H1 (cell line): ENCODE data around the gene TSPAN1. TPM values are rescaled to one million over a fixed set of nuclear protein-coding genes. Genes with fewer than 3 reads are reported as not detected.

Experiments used
- CTCF ChIA-PET: fragments of 300-600 bp; sonication (Branson Sonifier 250); formaldehyde crosslinking; loops from one replicate; lab custom pipeline; 2021; ENCODE audit not compliant: partially characterized antibody; lab: Charles Lee
- POLR2A ChIA-PET: fragments of 300-600 bp; sonication (Branson Sonifier 250); formaldehyde crosslinking; loops from one replicate; lab custom pipeline; 2021; ENCODE audit warnings: inconsistent platforms; ENCODE audit not compliant: partially characterized antibody; lab: Charles Lee
- DNase-seq, 2 experiments: peaks; one replicate each; pipeline versions ENCODE4 v3.0.0 to v3.0.0-alpha.2; 2010 to 2022; ENCODE audit warnings: low spot score in 2 of 2, low read depth in 1 of 2, mixed read lengths in 1 of 2
- FAIRE-seq: peaks from 2 replicates; lab custom pipeline; 2011; peaks lifted over from hg19 to GRCh38; lab: Jason Lieb, UNC
- H2AFZ ChIP-seq: 2 replicates; pipeline ENCODE4 v1.8.1; 2012; ENCODE audit warnings: low read length, inconsistent platforms
- H2AK5ac ChIP-seq: 2 replicates; pipeline ENCODE4 v1.6.1; 2013; ENCODE audit warnings: low read depth, low read length
- H2BK120ac ChIP-seq: replicated peaks from 2 replicates; pipeline ENCODE3; 2013; ENCODE audit warnings: low read depth, low read length, inconsistent platforms
- H2BK12ac ChIP-seq: 2 replicates; pipeline ENCODE4 v1.6.1; 2013; ENCODE audit warnings: low read depth, low read length
- H2BK15ac ChIP-seq: 2 replicates; pipeline ENCODE4 v1.6.1; 2013; ENCODE audit warnings: low read length
- H2BK20ac ChIP-seq: 2 replicates; pipeline ENCODE4 v1.6.1; 2013; ENCODE audit warnings: low read length
- H2BK5ac ChIP-seq: 2 replicates; pipeline ENCODE4 v1.6.1; 2013; ENCODE audit warnings: low read depth, low read length
- H3K14ac ChIP-seq: 2 replicates; pipeline ENCODE4 v1.6.1; 2013; ENCODE audit warnings: inconsistent platforms; ENCODE audit not compliant: insufficient read length
- H3K18ac ChIP-seq: 2 replicates; pipeline ENCODE4 v1.6.1; 2013; ENCODE audit warnings: low read length; ENCODE audit errors: extremely low read depth
- H3K23ac ChIP-seq: 2 replicates; pipeline ENCODE4 v1.6.1; 2013; ENCODE audit warnings: inconsistent platforms; ENCODE audit not compliant: insufficient read length
- H3K23me2 ChIP-seq: 2 replicates; pipeline ENCODE4 v1.6.1; 2013; ENCODE audit warnings: low read depth, low read length
- H3K27ac ChIP-seq: 2 replicates; pipeline ENCODE4 v1.6.1; 2011; ENCODE audit warnings: low read depth, low read length, inconsistent platforms
- H3K27me3 ChIP-seq, 4 experiments: replicated peaks in 1 of 4; 1 replicate in 1 of 4; 2 replicates in 3 of 4; pipeline versions ENCODE4 v1.6.1 to v1.8.1; 2011 to 2013; ENCODE audit warnings: low read length in 3 of 4, mild to moderate bottlenecking in 3 of 4, inconsistent platforms in 2 of 4, mixed read lengths in 2 of 4, moderate library complexity in 1 of 4; ENCODE audit not compliant: control insufficient read depth in 3 of 4, insufficient read depth in 3 of 4; ENCODE audit errors: extremely low read depth in 1 of 4
- H3K36me3 ChIP-seq, 4 experiments: 2 replicates each; pipeline versions ENCODE4 v1.6.1 to v1.8.1; 2011 to 2013; ENCODE audit warnings: mild to moderate bottlenecking in 4 of 4, low read length in 3 of 4, moderate library complexity in 2 of 4, control low read depth in 1 of 4, inconsistent platforms in 1 of 4; ENCODE audit not compliant: insufficient read depth in 4 of 4, control insufficient read depth in 2 of 4
- H3K4ac ChIP-seq: replicated peaks from 2 replicates; pipeline ENCODE3; 2013; ENCODE audit warnings: low read length, low read depth, mixed read lengths, inconsistent platforms; ENCODE audit not compliant: insufficient read length
- H3K4me1 ChIP-seq, 4 experiments: replicated peaks in 1 of 4; 1 replicate in 1 of 4; 2 replicates in 3 of 4; pipeline versions ENCODE4 v1.6.1 to v1.8.1; 2011 to 2013; ENCODE audit warnings: low read length in 3 of 4, inconsistent platforms in 2 of 4, mixed read lengths in 1 of 4; ENCODE audit not compliant: insufficient read depth in 4 of 4, control insufficient read depth in 3 of 4
- H3K4me2 ChIP-seq, 2 experiments: 2 replicates each; pipeline versions ENCODE4 v1.6.1 to v1.8.1; 2011 to 2013; ENCODE audit warnings: low read depth in 2 of 2, low read length in 2 of 2, control low read depth in 1 of 2, inconsistent platforms in 1 of 2, mild to moderate bottlenecking in 1 of 2; ENCODE audit not compliant: insufficient read depth in 1 of 2
- H3K4me3 ChIP-seq, 4 experiments: fragments of 200-600, 300-600 bp in 1 of 4; sonication (generic), shearing (Covaris generic), sonication (Bioruptor Twin) in 1 of 4; 2 replicates each; pipeline versions ENCODE4 v1.5.1 to v1.8.1; 2011 to 2016; ENCODE audit warnings: low read length in 4 of 4, low read depth in 3 of 4, control low read depth in 2 of 4, inconsistent platforms in 2 of 4, mild to moderate bottlenecking in 2 of 4, mixed read lengths in 1 of 4, moderate library complexity in 1 of 4; ENCODE audit not compliant: insufficient read depth in 2 of 4; ENCODE audit errors: extremely low read depth in 1 of 4
- H3K56ac ChIP-seq: replicated peaks from 2 replicates; pipeline ENCODE3; 2013; ENCODE audit warnings: low read depth, mild to moderate bottlenecking, mixed read lengths, low read length, inconsistent platforms; ENCODE audit not compliant: insufficient read length
- H3K79me1 ChIP-seq: 2 replicates; pipeline ENCODE4 v1.6.1; 2013; ENCODE audit warnings: low read depth, low read length, control low read depth
- H3K79me2 ChIP-seq, 2 experiments: 2 replicates each; pipeline versions ENCODE4 v1.6.1 to v1.8.1; 2012 to 2013; ENCODE audit warnings: low read length in 2 of 2, mild to moderate bottlenecking in 2 of 2, inconsistent platforms in 1 of 2; ENCODE audit not compliant: insufficient read depth in 2 of 2, control insufficient read depth in 1 of 2
- H3K9ac ChIP-seq, 4 experiments: replicated peaks in 1 of 4; 1 replicate in 1 of 4; 2 replicates in 3 of 4; pipeline versions ENCODE4 v1.6.1 to v1.8.1; 2011 to 2013; ENCODE audit warnings: low read depth in 3 of 4, low read length in 3 of 4, control low read depth in 2 of 4, mild to moderate bottlenecking in 2 of 4, moderate library complexity in 2 of 4, inconsistent platforms in 1 of 4; ENCODE audit errors: extremely low read depth in 1 of 4
- H3K9me3 ChIP-seq, 2 experiments: 2 replicates each; pipeline versions ENCODE4 v1.6.1 to v1.8.1; 2012 to 2013; ENCODE audit warnings: mild to moderate bottlenecking in 2 of 2, moderate library complexity in 2 of 2, control low read depth in 1 of 2, inconsistent platforms in 1 of 2, low read depth in 1 of 2, low read length in 1 of 2, mixed read lengths in 1 of 2; ENCODE audit not compliant: insufficient read depth in 2 of 2
- H4K20me1 ChIP-seq, 2 experiments: replicated peaks in 1 of 2; 2 replicates each; pipeline versions ENCODE3 to v1.8.1; 2011 to 2013; ENCODE audit warnings: inconsistent platforms in 2 of 2, low read length in 2 of 2, mild to moderate bottlenecking in 1 of 2; ENCODE audit not compliant: insufficient read depth in 2 of 2, control insufficient read depth in 1 of 2
- H4K5ac ChIP-seq: 2 replicates; pipeline ENCODE4 v1.6.1; 2013; ENCODE audit warnings: low read length, low read depth, mixed read lengths, inconsistent platforms; ENCODE audit not compliant: insufficient read length
- H4K8ac ChIP-seq: 2 replicates; pipeline ENCODE4 v1.8.0; 2013; ENCODE audit warnings: mild to moderate bottlenecking, moderate library complexity, low read length, inconsistent platforms; ENCODE audit not compliant: insufficient read depth; ENCODE audit errors: extremely low read depth
- H4K91ac ChIP-seq: replicated peaks from 2 replicates; pipeline ENCODE3; 2013; ENCODE audit warnings: low read length, mixed read lengths, inconsistent platforms; ENCODE audit not compliant: insufficient read length
- CREB1 ChIP-seq: IDR thresholded peaks from 2 replicates; pipeline ENCODE4 v1.6.1; 2012; ENCODE audit warnings: inconsistent platforms
- GABPA ChIP-seq: IDR thresholded peaks from 2 replicates; pipeline ENCODE4 v1.6.1; 2011; ENCODE audit warnings: mild to moderate bottlenecking, low read length, moderate library complexity, borderline replicate concordance; ENCODE audit not compliant: insufficient read depth
- KDM1A ChIP-seq: fragments of 200-600, 300-600 bp; sonication (generic); IDR thresholded peaks from 2 replicates; pipeline ENCODE4 v1.7.1; 2016; ENCODE audit warnings: mild to moderate bottlenecking, low read length, borderline replicate concordance
- NANOG ChIP-seq: IDR thresholded peaks from 2 replicates; pipeline ENCODE4 v1.6.1; 2011; ENCODE audit warnings: low read length, low read depth, mild to moderate bottlenecking, inconsistent platforms; ENCODE audit not compliant: insufficient read depth, poor library complexity, severe bottlenecking
- RAD21 ChIP-seq, 2 experiments: IDR thresholded peaks in 1 of 2; conservative IDR thresholded peaks in 1 of 2; 2 replicates each; pipeline ENCODE4 v1.6.1; 2011; ENCODE audit warnings: low read depth in 2 of 2, low read length in 2 of 2, improper control_type of control experiment in 1 of 2, inconsistent platforms in 1 of 2, mild to moderate bottlenecking in 1 of 2, moderate library complexity in 1 of 2
- RBBP5 ChIP-seq: IDR thresholded peaks from 2 replicates; pipeline ENCODE4 v1.7.1; 2012; ENCODE audit warnings: low read depth, mild to moderate bottlenecking, inconsistent platforms, low read length, moderate library complexity, borderline replicate concordance
- RNF2 ChIP-seq: fragments of 200-900, 300-1000 bp; sonication (generic); IDR thresholded peaks from 2 replicates; pipeline ENCODE4 v1.7.1; 2016; ENCODE audit warnings: borderline replicate concordance, low read depth, mild to moderate bottlenecking, antibody characterized with exemption, low read length; ENCODE audit not compliant: poor library complexity, severe bottlenecking; ENCODE audit errors: missing control alignments
- SIRT6 ChIP-seq: IDR thresholded peaks from one replicate; pipeline ENCODE4 v1.7.1; 2012; ENCODE audit warnings: low read length, inconsistent platforms
- TEAD4 ChIP-seq: IDR thresholded peaks from 2 replicates; pipeline ENCODE4 v1.6.1; 2012; ENCODE audit warnings: low read depth, low read length, inconsistent platforms, mixed read lengths
- USF2 ChIP-seq: IDR thresholded peaks from 2 replicates; pipeline ENCODE4 v1.6.1; 2011; ENCODE audit warnings: low read length, improper control_type of control experiment
- WGBS, 2 experiments: shearing (Covaris generic) in 1 of 2; methylation state at CpG; one replicate each; pipeline versions ENCODE4 v1.1.6 to v1.1.7; 2013 to 2015; ENCODE audit warnings: low lambda C conversion rate in 2 of 2, mixed read lengths in 2 of 2, inconsistent platforms in 1 of 2, low coverage in 1 of 2, missing lambda C conversion rate in 1 of 2; ENCODE audit not compliant: insufficient replicate concordance in 2 of 2, insufficient coverage in 1 of 2, insufficient read length in 1 of 2; ENCODE audit errors: extremely low coverage in 1 of 2, missing lambda C conversion rate in 1 of 2; 5-methylcytosine and 5-hydroxymethylcytosine counted together
- polyA plus RNA-seq, 7 experiments: library from polyadenylated mRNA; depleted of rRNA in 3 of 7; stranded (reverse) in 5 of 7; unstranded in 2 of 7; fragments of >200 nt in 5 of 7; fragments of 200-250 nt in 2 of 7; gene quantifications; 1 replicate in 5 of 7; 2 replicates in 1 of 7; 4 replicates in 1 of 7; pipeline versions ENCODE4 v1.2.1 to v1.2.3, GENCODE V29; 2011 to 2013; ENCODE audit warnings: missing spikeins in 2 of 7, mixed read lengths in 2 of 7
- total RNA-seq: library from RNA; stranded (reverse); fragmentation: NEBNext Ultra II Directional; extraction: Animal tissue kit (Norgen Biotek cat#: 25700); gene quantifications from 2 replicates; pipeline ENCODE4 v1.2.1, GENCODE V29; 2021

The TSPAN1 gene
- total and polyA plus RNA-seq, 2 of the 8 experiments (the other 6 are each of a cell fraction or from before 2014, with no cell fraction given), result 0.05 TPM; not detected in 1

- peaks cover 0 to 3% of the 10 kb centered on the region in 2 experiments for H4K20me1 ChIP-seq
Measured at GRCh38 chr1:46130121-46130520, 44.8 kb upstream of the TSPAN1 start.

More at GRCh38 chr1:46130121-46130520, 44.8 kb upstream of the TSPAN1 start:
- H2AFZ ChIP-seq, result no peak overlapping the region
- no peak overlapping the region for H4K5ac ChIP-seq
- no peaks in the 10 kb centered on the region for H3K79me1 ChIP-seq
- H3K18ac ChIP-seq, result no peak overlapping the region
- H2BK12ac ChIP-seq, result no peak overlapping the region
- DNase-seq (no peak), FAIRE-seq (no peak)
- H3K27me3 ChIP-seq, result no peaks in the 10 kb centered on the region
- H3K79me2 ChIP-seq, result peaks cover 0 to 25% of the 10 kb centered on the region in 2 experiments; a peak in 2 of 4 replicates
- no peak overlapping the region for H3K9ac ChIP-seq
- H3K56ac ChIP-seq, result no peak overlapping the region
- ChIA-PET POLR2A (interaction anchor here (0.8 to 3.4 kb wide), 2 partner anchors 10 to 12 kb away, joined by 3 to 16 read pairs; no protein-coding TSS in a partner anchor), CTCF (no interaction called here)
- no peak overlapping the region for H2BK5ac ChIP-seq
- H3K27ac ChIP-seq, result no peak overlapping the region
- no peak overlapping the region for H3K4ac ChIP-seq
- H2BK15ac ChIP-seq, result no peak overlapping the region
- H2BK120ac ChIP-seq, result no peak overlapping the region
- H3K23ac ChIP-seq, result no peak overlapping the region
- H4K91ac ChIP-seq, result no peak overlapping the region
- peaks cover 0 to 6% (median 4%) of the 10 kb centered on the region in 4 experiments; a peak in 5 of 7 replicates for H3K4me1 ChIP-seq
- H2BK20ac ChIP-seq, result no peak overlapping the region
- WGBS, 2 experiments, result 40% methylated on average over 1 of the region's 1 CpG; no CpG with 5 or more reads in 1 of the 2 experiments
- TF ChIP-seq CREB1, result no peak
- TF ChIP-seq RBBP5, result no peak
- no peak for TF ChIP-seq GABPA
- TF ChIP-seq KDM1A, result no peak
- no peak for TF ChIP-seq USF2
- no peak for TF ChIP-seq TEAD4
- TF ChIP-seq RAD21 (IDR thresholded peaks at IDR 0.05 in 1 of 2, conservative IDR thresholded peaks at IDR 0.05 in 1 of 2; ENCODE audit: low read depth in 2 of 2, low read length in 2 of 2), result no peak
- no peak for TF ChIP-seq RNF2
- no peak for TF ChIP-seq SIRT6
- no peak for TF ChIP-seq NANOG
- peak overlapping the region; percentile 92 to 93; a peak in 3 of 4 replicates for H3K4me2 ChIP-seq
- H3K4me3 ChIP-seq, result peak overlapping the region in 3 of 4 experiments; percentile 58 to 89 (median 69); a peak in 4 of 8 replicates
- peaks cover 10% of the 10 kb centered on the region for H3K23me2 ChIP-seq
- no peak overlapping the region for H2AK5ac ChIP-seq
- H3K9me3 ChIP-seq, result no peaks in the 10 kb centered on the region
- no peak overlapping the region for H3K14ac ChIP-seq
- H4K8ac ChIP-seq, result no peak overlapping the region
- H3K36me3 ChIP-seq, result no peaks in the 10 kb centered on the region
